ENCODE results near the gene GPR34.

The GPR34 gene

GRCh38 chrX:41732260-41732659 is 43.5 kb downstream of the GPR34 start:
- no peak for DNase-seq

- DNase-seq = peak in 1 of 58 donors; percentile 3
These were observed 45.2 kb downstream of the GPR34 start for GRCh38 chrX:41733939-41734338.

GRCh38 chrX:41734530-41734929 is 45.8 kb downstream of the GPR34 start:
- DNase-seq = peak in 6 of 58 donors; percentile 1 to 6 (median 2)

GRCh38 chrX:41737065-41737464 is 48.3 kb downstream of the GPR34 start:
- no peak for DNase-seq

- no peak for DNase-seq
These were observed 51.1 kb downstream of the GPR34 start for GRCh38 chrX:41739871-41740270.
